ENCODE measurements around the gene MGAT4C.

The MGAT4C gene

GRCh38 chr12:85963326-85963725, 292.9 kb downstream of the MGAT4C start:
- DNase-seq = no peak

- DNase-seq = no peak
These were observed 300.1 kb downstream of the MGAT4C start for GRCh38 chr12:85956081-85956480.

- DNase-seq = no peak
These were observed 301.1 kb downstream of the MGAT4C start for GRCh38 chr12:85955127-85955526.

- DNase-seq = no peak
These were observed 304.4 kb downstream of the MGAT4C start for GRCh38 chr12:85951823-85952222.

DNA sequence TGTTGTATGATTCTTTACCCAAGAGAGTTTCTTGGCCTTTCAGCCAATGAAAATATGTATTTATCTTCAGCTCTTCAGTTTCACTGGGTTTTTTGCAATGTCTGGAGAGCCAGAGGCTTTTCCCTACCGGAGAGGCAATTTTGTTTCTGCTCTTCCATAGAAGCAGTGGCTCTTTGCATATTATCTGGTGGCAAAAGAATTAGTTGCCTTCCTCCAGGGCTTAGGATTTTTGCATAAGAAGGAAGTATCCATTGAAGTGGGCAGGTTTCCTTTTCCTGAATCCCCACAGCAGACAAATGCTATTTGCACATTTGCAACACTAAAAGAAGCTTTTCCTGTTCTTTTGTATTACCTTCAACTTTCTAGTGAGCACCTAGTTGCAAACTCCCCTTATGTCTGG, 306.9 kb downstream of the MGAT4C start:
- no peak for DNase-seq

- no peak for DNase-seq
These were observed 307.9 kb downstream of the MGAT4C start for GRCh38 chr12:85948340-85948739.

GRCh38 chr12:85947286-85947685, 308.9 kb downstream of the MGAT4C start:
- DNase-seq = no peak

GRCh38 chr12:85946375-85946774, 309.8 kb downstream of the MGAT4C start:
- DNase-seq = no peak

- no peak for DNase-seq
These were observed 329.0 kb downstream of the MGAT4C start for GRCh38 chr12:85927166-85927565.

GRCh38 chr12:85923767-85924331, 332.3 kb downstream of the MGAT4C start:
- no peak for DNase-seq

DNA sequence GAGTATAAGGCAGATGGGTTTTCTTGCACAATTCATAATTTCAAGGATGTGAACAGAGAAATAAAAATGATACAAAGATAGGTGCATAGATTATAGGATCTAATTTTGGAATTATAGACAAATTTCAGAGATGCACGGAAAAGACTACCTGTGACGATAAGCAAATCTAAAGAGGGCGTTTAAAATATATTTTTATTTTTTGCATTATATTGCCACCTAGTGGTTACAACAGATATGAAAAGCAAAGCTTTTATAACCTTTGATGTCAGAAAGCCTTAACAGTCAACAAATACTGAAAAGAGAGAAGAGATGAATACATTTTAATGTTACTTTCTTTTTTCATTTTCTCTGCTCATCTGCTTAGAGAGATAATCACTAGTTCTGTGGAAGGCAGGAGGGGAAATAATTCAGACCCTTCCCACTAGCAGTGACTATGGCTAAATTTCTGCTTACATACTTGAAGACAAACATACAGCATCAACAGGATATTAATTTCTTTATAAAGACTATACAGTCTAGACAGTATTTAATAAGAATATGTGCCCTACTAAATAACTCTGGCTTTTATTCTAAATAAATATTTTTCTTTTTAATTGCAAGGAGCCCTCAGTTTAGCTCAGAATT, 335.8 kb downstream of the MGAT4C start:
- DNase-seq = no peak

Measured in activated naive CD4-positive, alpha-beta T cell treated with anti-CD3 and anti-CD28 coated beads, Interleukin-2, amount 50 U/mL, for 16 hours (primary cell).